ENCODE measurements around the gene RELL1.

The RELL1 gene

DNA sequence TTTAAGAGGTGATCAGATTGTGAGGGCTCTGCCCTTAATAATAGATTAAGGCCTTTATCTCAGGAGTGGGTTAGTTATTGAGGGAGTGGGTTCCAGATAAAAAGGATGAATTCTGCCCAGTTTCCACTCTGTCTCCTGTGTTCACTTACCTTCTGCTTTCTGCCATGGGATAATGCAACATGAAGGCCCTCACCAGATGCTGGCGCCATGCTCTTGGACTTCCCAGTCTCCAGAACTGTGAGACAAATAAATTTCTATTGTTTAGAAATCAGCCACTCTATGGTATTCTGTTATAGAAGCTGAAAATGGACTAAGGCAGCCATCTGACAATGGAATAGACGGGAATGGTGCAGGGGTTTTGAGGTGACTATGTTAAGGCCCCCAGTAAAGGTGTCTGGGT, 6.9 kb upstream of the RELL1 start:
- H3K27ac ChIP-seq = no peak overlapping the region
- TF ChIP-seq, protein P1, sequence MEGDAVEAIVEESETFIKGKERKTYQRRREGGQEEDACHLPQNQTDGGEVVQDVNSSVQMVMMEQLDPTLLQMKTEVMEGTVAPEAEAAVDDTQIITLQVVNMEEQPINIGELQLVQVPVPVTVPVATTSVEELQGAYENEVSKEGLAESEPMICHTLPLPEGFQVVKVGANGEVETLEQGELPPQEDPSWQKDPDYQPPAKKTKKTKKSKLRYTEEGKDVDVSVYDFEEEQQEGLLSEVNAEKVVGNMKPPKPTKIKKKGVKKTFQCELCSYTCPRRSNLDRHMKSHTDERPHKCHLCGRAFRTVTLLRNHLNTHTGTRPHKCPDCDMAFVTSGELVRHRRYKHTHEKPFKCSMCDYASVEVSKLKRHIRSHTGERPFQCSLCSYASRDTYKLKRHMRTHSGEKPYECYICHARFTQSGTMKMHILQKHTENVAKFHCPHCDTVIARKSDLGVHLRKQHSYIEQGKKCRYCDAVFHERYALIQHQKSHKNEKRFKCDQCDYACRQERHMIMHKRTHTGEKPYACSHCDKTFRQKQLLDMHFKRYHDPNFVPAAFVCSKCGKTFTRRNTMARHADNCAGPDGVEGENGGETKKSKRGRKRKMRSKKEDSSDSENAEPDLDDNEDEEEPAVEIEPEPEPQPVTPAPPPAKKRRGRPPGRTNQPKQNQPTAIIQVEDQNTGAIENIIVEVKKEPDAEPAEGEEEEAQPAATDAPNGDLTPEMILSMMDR (conservative IDR thresholded peaks at IDR 0.05) = no peak

DNA sequence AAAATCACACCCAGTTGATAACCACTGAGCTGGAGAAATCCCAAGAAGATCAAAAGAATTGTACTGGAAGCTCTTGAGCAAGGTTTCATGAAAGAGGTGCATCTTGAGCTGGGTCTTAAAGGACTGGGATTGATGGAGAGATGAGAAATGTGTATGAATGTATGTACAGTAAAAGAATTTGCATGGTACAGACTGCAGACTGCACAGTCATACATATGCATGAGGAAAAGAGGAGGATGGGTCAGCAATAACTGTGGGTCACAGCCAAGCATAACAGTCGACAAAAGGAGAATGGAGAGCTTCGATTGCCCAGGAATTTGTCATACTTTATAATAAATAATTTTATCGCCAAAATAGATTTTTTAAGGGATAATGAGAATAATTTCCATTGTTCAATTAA, 4.8 kb upstream of the RELL1 start:
- TF ChIP-seq, protein P1 (conservative IDR thresholded peaks at IDR 0.05) = no peak

DNA sequence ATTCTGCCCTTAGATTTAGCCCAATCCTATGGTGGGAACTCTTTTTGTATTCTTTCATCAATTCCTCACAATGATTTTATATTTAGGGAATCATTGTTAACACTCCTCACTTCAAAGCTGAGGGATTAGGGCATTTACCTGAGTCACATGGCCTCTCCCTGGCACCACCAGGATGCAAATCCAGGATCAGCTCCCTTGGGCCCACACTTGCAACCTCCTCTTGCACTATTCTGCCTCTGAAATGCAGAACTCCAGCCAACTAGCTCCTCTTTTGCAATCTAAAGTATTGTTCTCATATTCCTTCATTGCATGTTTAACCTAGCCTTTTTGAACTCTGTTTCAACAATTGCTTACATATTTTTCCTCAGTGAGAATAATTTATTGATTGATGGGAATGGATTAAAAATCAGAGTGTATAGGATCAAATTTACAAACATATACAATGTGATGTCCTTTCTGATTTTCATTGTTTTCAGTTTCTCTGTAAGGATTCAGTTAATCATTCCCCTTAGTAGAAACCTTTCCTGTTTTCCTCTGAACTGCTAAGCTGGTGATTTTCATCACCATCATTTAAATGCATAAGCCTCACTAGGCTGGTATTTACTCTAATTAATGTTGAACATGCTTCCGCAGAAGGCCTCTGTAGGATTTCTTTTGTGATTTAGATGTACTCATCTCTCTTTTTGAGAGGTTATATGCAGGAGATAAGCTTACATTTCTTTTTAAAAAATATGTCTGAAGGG, 3.3 kb upstream of the RELL1 start:
- H3K27ac ChIP-seq = no peak overlapping the region
- TF ChIP-seq, protein P1 (conservative IDR thresholded peaks at IDR 0.05) = no peak

More for the DNA sequence above, 4.8 kb upstream of the RELL1 start:
- no peak overlapping the region for H3K27ac ChIP-seq

DNA sequence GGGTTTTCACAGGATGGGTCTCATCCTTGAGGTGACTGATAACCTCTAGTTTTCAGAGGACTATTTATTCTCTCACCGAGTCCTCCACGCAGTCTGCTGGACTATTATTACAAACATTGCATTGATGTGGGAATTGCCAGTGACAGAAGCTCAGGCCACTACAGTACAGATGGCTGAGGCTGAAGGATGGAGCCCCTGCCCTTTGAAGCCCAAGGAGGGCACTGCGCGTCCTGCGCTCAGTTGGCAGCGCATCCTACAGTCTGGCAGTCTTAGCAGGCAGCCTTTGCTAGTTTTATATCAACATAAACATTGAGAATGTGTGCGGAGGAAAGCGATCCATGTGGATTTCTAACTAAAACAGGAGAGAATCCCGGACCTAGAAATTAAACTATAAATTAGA, 1.5 kb upstream of the RELL1 start:
- H3K27ac ChIP-seq = peak overlapping the region; percentile 70
- TF ChIP-seq, protein P1 (conservative IDR thresholded peaks at IDR 0.05) = no peak

DNA sequence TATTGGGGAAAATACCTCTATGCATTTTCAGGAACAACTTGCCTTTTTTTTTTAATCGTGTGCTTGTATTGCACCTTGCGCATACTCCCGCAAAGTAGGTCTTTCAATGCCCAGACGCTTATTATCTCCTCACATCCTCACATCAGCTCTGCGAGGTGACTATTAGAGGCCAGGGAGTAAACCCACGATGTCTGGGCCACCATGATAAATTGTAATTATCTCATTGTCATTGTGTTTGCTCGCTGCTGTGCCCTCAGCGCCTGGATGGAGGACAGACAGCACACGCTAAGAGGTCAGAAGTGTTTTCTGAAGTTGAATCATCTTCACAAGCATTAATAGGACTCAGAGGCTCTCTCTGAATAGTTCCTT, 1.0 kb upstream of the RELL1 start:
- peak overlapping the region; percentile 70 for H3K27ac ChIP-seq
- TF ChIP-seq, protein P1 (conservative IDR thresholded peaks at IDR 0.05) = no peak

DNA sequence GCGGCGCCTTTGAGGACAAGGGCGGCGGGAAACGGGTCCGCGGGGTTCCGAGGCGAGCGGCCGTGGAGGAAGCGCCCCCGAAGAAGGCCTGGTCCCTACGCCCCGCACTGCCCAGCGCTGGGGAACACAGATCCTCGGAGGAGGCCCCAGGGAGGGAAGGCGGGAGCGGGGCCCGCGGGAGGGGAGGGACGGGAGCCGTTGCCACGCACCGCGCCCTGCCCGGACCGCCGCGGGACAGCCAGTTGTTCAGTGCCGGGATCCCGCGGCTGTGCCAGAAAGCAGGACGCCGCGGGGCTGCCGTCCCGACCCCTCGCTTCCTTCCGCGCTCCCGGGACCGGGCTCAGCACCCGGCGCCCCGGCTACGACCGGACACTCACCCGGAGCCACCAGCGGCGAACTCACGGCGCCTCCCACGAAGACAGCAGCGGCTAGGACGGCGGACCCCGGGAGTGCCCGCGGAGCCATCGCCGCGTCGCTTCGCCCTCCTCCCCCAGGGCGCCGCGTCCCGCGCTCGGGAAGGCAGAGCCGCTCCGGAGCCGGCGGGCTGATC, 278 bp downstream of the RELL1 start:
- H3K27ac ChIP-seq = peak overlapping the region; percentile 70
- TF ChIP-seq, protein P1 (conservative IDR thresholded peaks at IDR 0.05) = no peak

DNA sequence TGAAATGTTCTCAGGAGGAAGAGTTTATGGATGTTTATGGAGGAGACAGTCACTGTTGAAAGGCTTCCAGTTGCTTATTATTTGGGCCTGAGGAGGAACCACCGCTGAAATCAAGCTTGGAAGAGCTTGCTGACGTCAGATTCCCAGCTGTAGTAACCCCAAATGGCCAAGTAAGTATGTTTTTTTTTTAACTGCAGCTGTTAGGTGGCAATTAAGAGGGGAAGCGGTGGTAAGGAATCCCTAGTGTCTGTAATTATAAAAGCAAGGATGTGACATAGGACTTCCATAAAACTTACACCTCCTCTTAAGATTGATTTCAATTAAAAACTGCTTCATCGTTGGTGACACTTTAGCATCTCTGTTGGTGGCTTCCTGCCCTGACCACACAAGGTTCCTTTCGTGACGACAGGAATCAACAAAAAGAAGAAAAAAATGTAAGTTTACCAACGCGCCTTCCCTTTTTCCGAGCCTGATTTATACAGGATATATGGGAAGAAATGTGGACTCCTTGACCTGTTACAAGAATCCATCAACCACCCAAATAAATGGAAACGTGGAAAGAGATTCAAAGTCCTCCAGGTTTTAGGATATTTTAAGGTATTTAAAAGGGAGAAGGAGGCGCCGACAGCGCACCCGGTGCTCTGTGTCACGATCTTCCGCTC, 884 bp downstream of the RELL1 start:
- TF ChIP-seq, protein P1 (conservative IDR thresholded peaks at IDR 0.05) = no peak
- peak overlapping the region; percentile 70 for H3K27ac ChIP-seq

Measured in VCaP (cell line).